ENCODE results near the gene HNRNPA1. TPM values are rescaled to one million over a fixed set of nuclear protein-coding genes. Genes with fewer than 3 reads are reported as not detected.
"Not testable (repeated sequence)": the region's sequence is repeated elsewhere in the genome, so short reads cannot be mapped to it uniquely, and the experiment has no call there.

HNRNPA1 gene
- total RNA-seq, 1 donor from 2014 or later = 467 TPM

GRCh38 chr12:54303640-54304039 is 23.1 kb downstream of the HNRNPA1 start:
- Histone ChIP-seq H3K9me3 (ENCODE audit: control insufficient read depth in 3 of 3, low read length in 3 of 3) (no peaks in the 10 kb centered on the region), H3K4me3 (ENCODE audit: low read length in 3 of 3) (no peak overlapping the region), H3K36me3 (ENCODE audit: control insufficient read depth in 3 of 3, insufficient read depth in 3 of 3, low read length in 3 of 3) (no peaks in the 10 kb centered on the region), H3K27me3 (ENCODE audit: control insufficient read depth in 3 of 3, insufficient read depth in 3 of 3, low read length in 3 of 3) (peaks cover 0 to 8% (median 4%) of the 10 kb centered on the region in 3 donors), H3K9ac (ENCODE audit: low read depth in 1 of 3, low read length in 3 of 3) (no peak overlapping the region), H3K27ac (ENCODE audit: low read depth, low read length) (no peak overlapping the region), H3K4me1 (ENCODE audit: control insufficient read depth in 3 of 3, insufficient read depth in 3 of 3, low read length in 3 of 3) (peaks cover 18 to 36% (median 20%) of the 10 kb centered on the region in 3 donors)

- Histone ChIP-seq H3K27ac (ENCODE audit: low read depth, low read length) (no peak overlapping the region), H3K9me3 (ENCODE audit: control insufficient read depth in 3 of 3, low read length in 3 of 3) (no peaks in the 10 kb centered on the region), H3K27me3 (ENCODE audit: control insufficient read depth in 3 of 3, insufficient read depth in 3 of 3, low read length in 3 of 3) (peaks cover 0 to 8% (median 4%) of the 10 kb centered on the region in 3 donors), H3K9ac (ENCODE audit: low read depth in 1 of 3, low read length in 3 of 3) (no peak overlapping the region), H3K4me1 (ENCODE audit: control insufficient read depth in 3 of 3, insufficient read depth in 3 of 3, low read length in 3 of 3) (peaks cover 18 to 32% (median 20%) of the 10 kb centered on the region in 3 donors), H3K4me3 (ENCODE audit: low read length in 3 of 3) (peak overlapping the region in 1 of 3 donors; percentile 31), H3K36me3 (ENCODE audit: control insufficient read depth in 3 of 3, insufficient read depth in 3 of 3, low read length in 3 of 3) (no peaks in the 10 kb centered on the region)
Measured at GRCh38 chr12:54304187-54304810, 23.8 kb downstream of the HNRNPA1 start.

- Histone ChIP-seq H3K9me3 (ENCODE audit: control insufficient read depth in 3 of 3, low read length in 3 of 3) (no peaks in the 10 kb centered on the region), H3K4me3 (ENCODE audit: low read length in 3 of 3) (no peak overlapping the region), H3K9ac (ENCODE audit: low read depth in 1 of 3, low read length in 3 of 3) (no peak overlapping the region), H3K4me1 (ENCODE audit: control insufficient read depth in 3 of 3, insufficient read depth in 3 of 3, low read length in 3 of 3) (peaks cover 4 to 10% (median 8%) of the 10 kb centered on the region in 3 donors), H3K27me3 (ENCODE audit: control insufficient read depth in 3 of 3, insufficient read depth in 3 of 3, low read length in 3 of 3) (no peaks in the 10 kb centered on the region), H3K36me3 (ENCODE audit: control insufficient read depth in 3 of 3, insufficient read depth in 3 of 3, low read length in 3 of 3) (no peaks in the 10 kb centered on the region), H3K27ac (ENCODE audit: low read depth, low read length) (no peak overlapping the region)
Measured at GRCh38 chr12:54306925-54307741, 26.6 kb downstream of the HNRNPA1 start.

- Histone ChIP-seq H3K36me3 (ENCODE audit: control insufficient read depth in 3 of 3, insufficient read depth in 3 of 3, low read length in 3 of 3) (no peaks in the 10 kb centered on the region), H3K9me3 (ENCODE audit: control insufficient read depth in 3 of 3, low read length in 3 of 3) (no peaks in the 10 kb centered on the region), H3K4me3 (ENCODE audit: low read length in 3 of 3) (no peak overlapping the region), H3K27ac (ENCODE audit: low read depth, low read length) (no peak overlapping the region), H3K4me1 (ENCODE audit: control insufficient read depth in 3 of 3, insufficient read depth in 3 of 3, low read length in 3 of 3) (no peaks in the 10 kb centered on the region), H3K27me3 (ENCODE audit: control insufficient read depth in 3 of 3, insufficient read depth in 3 of 3, low read length in 3 of 3) (no peaks in the 10 kb centered on the region), H3K9ac (ENCODE audit: low read depth in 1 of 3, low read length in 3 of 3) (no peak overlapping the region)
Measured at GRCh38 chr12:54311051-54311450, 30.5 kb downstream of the HNRNPA1 start.

GRCh38 chr12:54312309-54312708 is 31.8 kb downstream of the HNRNPA1 start:
- H3K4me1 ChIP-seq (ENCODE audit: control insufficient read depth in 3 of 3, insufficient read depth in 3 of 3, low read length in 3 of 3); H3K9ac ChIP-seq (ENCODE audit: low read depth in 1 of 3, low read length in 3 of 3); H3K36me3 ChIP-seq (ENCODE audit: control insufficient read depth in 3 of 3, insufficient read depth in 3 of 3, low read length in 3 of 3); H3K9me3 ChIP-seq (ENCODE audit: control insufficient read depth in 3 of 3, low read length in 3 of 3); H3K27me3 ChIP-seq (ENCODE audit: control insufficient read depth in 3 of 3, insufficient read depth in 3 of 3, low read length in 3 of 3); H3K4me3 ChIP-seq (ENCODE audit: low read length in 3 of 3); H3K27ac ChIP-seq (ENCODE audit: low read depth, low read length): not testable (repeated sequence)

GRCh38 chr12:54321363-54321762 is 40.8 kb downstream of the HNRNPA1 start:
- Histone ChIP-seq H3K4me3 (ENCODE audit: low read length in 3 of 3) (no peak overlapping the region), H3K9me3 (ENCODE audit: control insufficient read depth in 3 of 3, low read length in 3 of 3) (no peaks in the 10 kb centered on the region), H3K9ac (ENCODE audit: low read depth in 1 of 3, low read length in 3 of 3) (no peak overlapping the region), H3K27ac (ENCODE audit: low read depth, low read length) (no peak overlapping the region), H3K36me3 (ENCODE audit: control insufficient read depth in 3 of 3, insufficient read depth in 3 of 3, low read length in 3 of 3) (no peaks in the 10 kb centered on the region), H3K4me1 (ENCODE audit: control insufficient read depth in 3 of 3, insufficient read depth in 3 of 3, low read length in 3 of 3) (peaks cover 5 to 12% (median 7%) of the 10 kb centered on the region in 3 donors), H3K27me3 (ENCODE audit: control insufficient read depth in 3 of 3, insufficient read depth in 3 of 3, low read length in 3 of 3) (no peaks in the 10 kb centered on the region)

GRCh38 chr12:54324617-54325441 is 44.3 kb downstream of the HNRNPA1 start, which contains the start of gene COPZ1:
COPZ1 (plus strand) TSS chr12:54325131; CDS start chr12:54325164, 33 bp downstream.
- Histone ChIP-seq H3K36me3 (ENCODE audit: control insufficient read depth in 3 of 3, insufficient read depth in 3 of 3, low read length in 3 of 3) (peaks cover 0 to 4% (median 0%) of the 10 kb centered on the region in 3 donors), H3K9ac (ENCODE audit: low read depth in 1 of 3, low read length in 3 of 3) (peak within 1 kb of the TSS; percentile 93 to 97 (median 96)), H3K9me3 (ENCODE audit: control insufficient read depth in 3 of 3, low read length in 3 of 3) (no peaks in the 10 kb centered on the region), H3K4me1 (ENCODE audit: control insufficient read depth in 3 of 3, insufficient read depth in 3 of 3, low read length in 3 of 3) (peaks cover 7 to 17% (median 12%) of the 10 kb centered on the region in 3 donors), H3K4me3 (ENCODE audit: low read length in 3 of 3) (peak within 1 kb of the TSS; percentile 82 to 100 (median 99)), H3K27ac (ENCODE audit: low read depth, low read length) (peak within 1 kb of the TSS; percentile 81), H3K27me3 (ENCODE audit: control insufficient read depth in 3 of 3, insufficient read depth in 3 of 3, low read length in 3 of 3) (no peaks in the 10 kb centered on the region)

- peaks cover 7 to 17% (median 14%) of the 10 kb centered on the region in 3 donors for H3K4me1 ChIP-seq (ENCODE audit: control insufficient read depth in 3 of 3, insufficient read depth in 3 of 3, low read length in 3 of 3)
Measured at GRCh38 chr12:54325442-54326109, 45.0 kb downstream of the HNRNPA1 start.

GRCh38 chr12:54328595-54329337 is 48.2 kb downstream of the HNRNPA1 start:
- H3K27me3 ChIP-seq (ENCODE audit: control insufficient read depth in 3 of 3, insufficient read depth in 3 of 3, low read length in 3 of 3) = no peaks in the 10 kb centered on the region
- no peaks in the 10 kb centered on the region for H3K9me3 ChIP-seq (ENCODE audit: control insufficient read depth in 3 of 3, low read length in 3 of 3)
- H3K4me1 ChIP-seq (ENCODE audit: control insufficient read depth in 3 of 3, insufficient read depth in 3 of 3, low read length in 3 of 3) = peaks cover 10 to 17% (median 17%) of the 10 kb centered on the region in 3 donors
- H3K9ac ChIP-seq (ENCODE audit: low read depth in 1 of 3, low read length in 3 of 3) = no peak overlapping the region
- H3K4me3 ChIP-seq (ENCODE audit: low read length in 3 of 3) = no peak overlapping the region
- peaks cover 0 to 10% (median 0%) of the 10 kb centered on the region in 3 donors for H3K36me3 ChIP-seq (ENCODE audit: control insufficient read depth in 3 of 3, insufficient read depth in 3 of 3, low read length in 3 of 3)
- no peak overlapping the region for H3K27ac ChIP-seq (ENCODE audit: low read depth, low read length)

More at GRCh38 chr12:54325442-54326109, 45.0 kb downstream of the HNRNPA1 start:
- peak overlapping the region; percentile 81 for H3K27ac ChIP-seq (ENCODE audit: low read depth, low read length)
- not testable (repeated sequence) for H3K27me3 ChIP-seq (ENCODE audit: control insufficient read depth in 3 of 3, insufficient read depth in 3 of 3, low read length in 3 of 3); H3K9me3 ChIP-seq (ENCODE audit: control insufficient read depth in 3 of 3, low read length in 3 of 3); H3K36me3 ChIP-seq (ENCODE audit: control insufficient read depth in 3 of 3, insufficient read depth in 3 of 3, low read length in 3 of 3)
- peak overlapping the region; percentile 82 to 100 (median 99) for H3K4me3 ChIP-seq (ENCODE audit: low read length in 3 of 3)
- H3K9ac ChIP-seq (ENCODE audit: low read depth in 1 of 3, low read length in 3 of 3) = peak overlapping the region; percentile 93 to 97 (median 96)
